PC-3 (cell line): ENCODE results near the gene PRDM10. TPM values are rescaled to one million over a fixed set of nuclear protein-coding genes. Genes with fewer than 3 reads are reported as not detected.

Experiments used
- ATAC-seq: fragments of 200-7000 bp; cut with Tn5 transposase; 2 replicates; pipeline ENCODE4 v1.9.1; 2020; ENCODE audit warnings: mild to moderate bottlenecking, moderate library complexity
- BruUV-seq: library from RNA; stranded (reverse); fragments of 400-500 nt; replicated peaks from 2 replicates; lab custom pipeline; 2021; lab: Mats Ljungman, UMichigan
- CTCF ChIA-PET: fragments of 300-600 bp; sonication (Branson Sonifier 250); formaldehyde crosslinking; loops from one replicate; lab custom pipeline; 2022; ENCODE audit warnings: antibody characterized with exemption; lab: Charles Lee
- POLR2A ChIA-PET: fragments of 300-600 bp; sonication (Branson Sonifier 250); formaldehyde crosslinking; loops from one replicate; lab custom pipeline; 2022; ENCODE audit warnings: antibody characterized with exemption; ENCODE audit not compliant: unreplicated experiment; lab: Charles Lee
- DNase-seq: peaks from one replicate; pipeline ENCODE4 v3.0.0-alpha.2; 2015
- H2AFZ ChIP-seq: fragments of 300-600 bp; sonication (generic); 2 replicates; pipeline ENCODE4 v1.6.0; 2016; ENCODE audit warnings: antibody characterized with exemption, low read length
- H3F3A ChIP-seq: fragments of 300-600 bp; sonication (generic); one replicate; pipeline ENCODE4 v1.6.0; 2017; ENCODE audit warnings: antibody characterized with exemption, low read length, control low read depth, mild to moderate bottlenecking; ENCODE audit not compliant: unreplicated experiment
- H3K27ac ChIP-seq: fragments of 300-600 bp; sonication (generic); 2 replicates; pipeline ENCODE4 v1.5.1; 2016; ENCODE audit warnings: mild to moderate bottlenecking, low read length
- H3K27me3 ChIP-seq: fragments of 300-600 bp; sonication (generic); 2 replicates; pipeline ENCODE4 v1.6.1; 2016; ENCODE audit warnings: low read length, mixed read lengths
- H3K36me3 ChIP-seq: fragments of 300-600 bp; sonication (generic); 2 replicates; pipeline ENCODE4 v1.6.1; 2016; ENCODE audit warnings: low read depth, mixed run types, low read length, mixed read lengths
- H3K4me1 ChIP-seq: fragments of 300-600 bp; sonication (generic); 2 replicates; pipeline ENCODE4 v1.5.1; 2016; ENCODE audit warnings: low read length; ENCODE audit not compliant: insufficient read depth
- H3K4me2 ChIP-seq: fragments of 300-600 bp; sonication (generic); 2 replicates; pipeline ENCODE4 v1.6.0; 2016; ENCODE audit warnings: low read length
- H3K4me3 ChIP-seq: fragments of 300-600 bp; sonication (generic); 2 replicates; pipeline ENCODE4 v1.5.1; 2016; ENCODE audit warnings: mild to moderate bottlenecking, low read length, mixed read lengths
- H3K79me2 ChIP-seq: fragments of 300-600 bp; sonication (generic); 2 replicates; pipeline ENCODE4 v1.6.1; 2017; ENCODE audit warnings: low read length, mixed read lengths
- H3K9ac ChIP-seq: fragments of 300-600 bp; sonication (generic); 2 replicates; pipeline ENCODE4 v1.6.0; 2016; ENCODE audit warnings: mild to moderate bottlenecking, low read length
- H3K9me2 ChIP-seq: fragments of 300-600 bp; sonication (generic); replicated peaks from 2 replicates; pipeline ENCODE4 v1.6.1; 2016; ENCODE audit warnings: mixed run types, low read length, mixed read lengths
- H3K9me3 ChIP-seq: fragments of 300-600 bp; sonication (generic); 2 replicates; pipeline ENCODE4 v1.6.1; 2016; ENCODE audit warnings: low read length, mixed read lengths
- H4K20me1 ChIP-seq: fragments of 300-600 bp; sonication (generic); 2 replicates; pipeline ENCODE4 v1.6.1; 2016; ENCODE audit warnings: low read length, mixed read lengths
- CTCF ChIP-seq: fragments of 300-600 bp; sonication (generic); conservative IDR thresholded peaks from 2 replicates; pipeline ENCODE4 v1.5.1; 2017; ENCODE audit warnings: antibody characterized with exemption, low read depth, mild to moderate bottlenecking, low read length
- EZH2 ChIP-seq: fragments of 300-600 bp; sonication (generic); IDR thresholded peaks from one replicate; pipeline ENCODE4 v1.6.1; 2017; ENCODE audit warnings: antibody characterized with exemption, mild to moderate bottlenecking, low read length; ENCODE audit not compliant: unreplicated experiment
- EZH2phosphoT487 ChIP-seq: fragments of 300-600 bp; sonication (generic); IDR thresholded peaks from 2 replicates; pipeline ENCODE4 v1.6.1; 2018; ENCODE audit warnings: mild to moderate bottlenecking, antibody characterized with exemption, low read length, borderline replicate concordance
- intact Hi-C: fragments of 100-400 bp; cut with micrococcal nuclease; formaldehyde crosslinking; loops from 2 replicates; pipeline ENCODE4 v1.9.0; 2023
- total RNA-seq: library from RNA; depleted of rRNA; stranded (reverse); fragments of >200 nt; gene quantifications from 2 replicates; pipeline ENCODE4 v1.2.3, GENCODE V29; 2014

PRDM10 gene
- total RNA-seq, 1 experiment from 2014 or later: 7.3 TPM

GRCh38 chr11:129943036-129943435 is 59.6 kb downstream of the PRDM10 start:
- DNase-seq (peak; percentile 34), ATAC-seq (no peak; the same call in 1 of the 2 replicates)
- Histone ChIP-seq H3K27me3 (no peaks in the 10 kb centered on the region), H3K9ac (no peak overlapping the region), H3K27ac (no peak overlapping the region), H3K36me3 (no peaks in the 10 kb centered on the region), H4K20me1 (no peaks in the 10 kb centered on the region), H3F3A (no peaks in the 10 kb centered on the region), H3K79me2 (no peaks in the 10 kb centered on the region), H3K9me3 (no peaks in the 10 kb centered on the region), H3K9me2 (no peaks in the 10 kb centered on the region), H3K4me3 (no peak overlapping the region), H2AFZ (no peak overlapping the region), H3K4me1 (0 out of 2 replicates have a peak, but pooled peaks cover 2% of the 10 kb centered on the region), H3K4me2 (no peak overlapping the region)
- ChIA-PET CTCF (no interaction called here), POLR2A (interaction anchor here (0.6 kb wide), 1 partner anchor 60 kb away, joined by 3 read pairs; the partner anchor contains the start of gene PRDM10)
- TF ChIP-seq EZH2 (no peak), EZH2phosphoT487 (no peak), CTCF (no peak)
- intact Hi-C loops: no loop called here
- no TSS peak for BruUV-seq

- H2AFZ ChIP-seq: no peak overlapping the region
- H3K4me2 ChIP-seq: no peak overlapping the region
- ChIA-PET POLR2A (no interaction called here), CTCF (no interaction called here)
- intact Hi-C loops: no loop called here
- H3K79me2 ChIP-seq: no peaks in the 10 kb centered on the region
- no peak for DNase-seq
- no peaks in the 10 kb centered on the region for H3K9me3 ChIP-seq
- H3K4me3 ChIP-seq: no peak overlapping the region
- H3K9ac ChIP-seq: no peak overlapping the region
- no peak for ATAC-seq
- 0 out of 2 replicates have a peak, but pooled peaks cover 2% of the 10 kb centered on the region for H3K4me1 ChIP-seq
- no peaks in the 10 kb centered on the region for H3F3A ChIP-seq
- TF ChIP-seq EZH2phosphoT487: no peak
- no peak for TF ChIP-seq EZH2
- TF ChIP-seq CTCF: no peak
- no peaks in the 10 kb centered on the region for H4K20me1 ChIP-seq
- H3K9me2 ChIP-seq: no peaks in the 10 kb centered on the region
- no peaks in the 10 kb centered on the region for H3K36me3 ChIP-seq
- H3K27me3 ChIP-seq: no peaks in the 10 kb centered on the region
- no TSS peak for BruUV-seq
- H3K27ac ChIP-seq: no peak overlapping the region
Observed at GRCh38 chr11:129939510-129939909, 63.1 kb downstream of the PRDM10 start.

- H3K9me3 ChIP-seq: no peaks in the 10 kb centered on the region
- no peaks in the 10 kb centered on the region for H3K79me2 ChIP-seq
- ChIA-PET CTCF (no interaction called here), POLR2A (no interaction called here)
- H3K27ac ChIP-seq: no peak overlapping the region
- H3K4me1 ChIP-seq: 0 out of 2 replicates have a peak, but pooled peaks cover 2% of the 10 kb centered on the region
- no peaks in the 10 kb centered on the region for H3K36me3 ChIP-seq
- no peaks in the 10 kb centered on the region for H3K9me2 ChIP-seq
- H2AFZ ChIP-seq: no peak overlapping the region
- ATAC-seq (no peak), DNase-seq (no peak)
- H4K20me1 ChIP-seq: no peaks in the 10 kb centered on the region
- no peak overlapping the region for H3K4me2 ChIP-seq
- no peak overlapping the region for H3K4me3 ChIP-seq
- BruUV-seq: no TSS peak
- no peaks in the 10 kb centered on the region for H3K27me3 ChIP-seq
- no peak for TF ChIP-seq EZH2
- TF ChIP-seq EZH2phosphoT487: no peak
- no peak for TF ChIP-seq CTCF
- H3K9ac ChIP-seq: no peak overlapping the region
- no peaks in the 10 kb centered on the region for H3F3A ChIP-seq
- intact Hi-C loops: no loop called here
Observed at GRCh38 chr11:129938764-129939163, 63.9 kb downstream of the PRDM10 start.
